T-helper 9 cell (primary cell): ENCODE measurements around the gene CCDC7.
"Not testable (repeated sequence)": the region's sequence is repeated elsewhere in the genome, so short reads cannot be mapped to it uniquely, and the experiment has no call there.

Experiments used
- DNase-seq: peaks from one replicate; pipeline ENCODE4 v3.0.0-alpha.2; 2020
- total RNA-seq, 2 donors: gene quantifications; one replicate each; lab custom pipeline; 2026; lab: John Stamatoyannopoulos, UW

CCDC7 gene
- total RNA-seq: 76.0 to 89.0 reads per million in 2 donors

GRCh38 chr10:32445740-32446535 is at the start of gene CCDC7:
Gene CCDC7, plus strand, starts transcription at chr10:32446140. Its CDS starts 5,503 bp downstream, at chr10:32451643.
- DNase-seq: peak; percentile 75

DNA sequence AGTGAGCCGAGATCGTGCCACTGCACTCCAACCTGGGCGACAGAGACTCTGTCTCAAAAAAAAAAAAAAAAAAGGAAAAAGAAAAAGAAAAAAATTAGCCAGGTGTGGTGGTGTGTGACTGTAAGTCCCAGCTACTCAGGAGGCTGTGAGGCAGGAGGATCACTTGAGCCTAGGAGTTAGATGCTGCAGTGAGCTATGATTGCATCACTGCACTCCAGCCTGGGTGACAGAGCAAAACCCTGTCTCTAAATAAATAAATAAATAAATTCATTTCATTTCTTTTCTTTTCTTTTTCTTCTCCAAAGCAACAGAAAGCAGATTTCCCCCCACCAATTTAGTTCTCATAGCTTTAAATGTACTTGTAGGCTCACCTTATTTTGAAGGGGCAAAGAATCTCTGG is 48.8 kb upstream of the CCDC7 start:
- DNase-seq: not testable (repeated sequence)

DNA sequence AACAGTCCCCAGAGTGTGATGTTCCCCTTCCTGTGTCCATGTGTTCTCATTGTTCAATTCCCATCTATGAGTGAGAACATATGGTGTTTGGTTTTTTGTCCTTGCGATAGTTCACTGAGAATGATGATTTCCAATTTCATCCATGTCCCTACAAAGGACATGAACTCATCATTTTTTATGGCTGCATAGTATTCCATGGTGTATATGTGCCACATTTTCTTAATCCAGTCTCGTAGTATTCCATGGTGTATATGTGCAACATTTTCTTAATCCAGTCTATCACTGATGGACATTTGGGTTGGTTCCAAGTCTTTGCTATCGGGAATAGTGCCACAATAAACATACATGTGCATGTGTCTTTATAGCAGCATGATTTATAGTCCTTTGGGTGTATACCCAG is 46.2 kb upstream of the CCDC7 start:
- not testable (repeated sequence) for DNase-seq

- no peak for DNase-seq
Observed at GRCh38 chr10:32400961-32401360, 45.0 kb upstream of the CCDC7 start.

- DNase-seq: no peak
Observed at GRCh38 chr10:32402499-32402898, 43.4 kb upstream of the CCDC7 start.

GRCh38 chr10:32403091-32403490 is 42.8 kb upstream of the CCDC7 start:
- no peak for DNase-seq

- no peak for DNase-seq
Observed at GRCh38 chr10:32408690-32409089, 37.2 kb upstream of the CCDC7 start.

GRCh38 chr10:32409741-32410140 is 36.2 kb upstream of the CCDC7 start:
- no peak for DNase-seq

GRCh38 chr10:32410569-32410968 is 35.4 kb upstream of the CCDC7 start:
- no peak for DNase-seq

GRCh38 chr10:32411797-32412498 is 34.0 kb upstream of the CCDC7 start:
- no peak for DNase-seq

DNA sequence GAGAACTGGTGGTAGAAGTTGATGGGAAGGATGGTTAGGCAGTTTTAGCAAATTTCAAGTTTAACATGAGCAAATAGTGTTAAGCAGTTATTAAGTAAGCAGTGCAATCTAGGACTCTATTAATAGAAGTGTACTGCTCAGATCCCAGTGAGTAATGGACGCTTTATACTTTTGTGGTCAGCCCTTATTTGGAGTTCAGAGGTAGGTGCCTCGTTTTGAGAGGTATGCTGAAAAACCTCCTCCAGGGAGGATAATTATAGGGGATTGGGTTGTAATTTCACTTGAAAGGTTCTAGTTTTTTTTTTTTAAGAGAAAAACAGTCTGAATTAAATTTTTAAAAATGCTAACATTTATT is 33.5 kb upstream of the CCDC7 start:
- no peak for DNase-seq

DNA sequence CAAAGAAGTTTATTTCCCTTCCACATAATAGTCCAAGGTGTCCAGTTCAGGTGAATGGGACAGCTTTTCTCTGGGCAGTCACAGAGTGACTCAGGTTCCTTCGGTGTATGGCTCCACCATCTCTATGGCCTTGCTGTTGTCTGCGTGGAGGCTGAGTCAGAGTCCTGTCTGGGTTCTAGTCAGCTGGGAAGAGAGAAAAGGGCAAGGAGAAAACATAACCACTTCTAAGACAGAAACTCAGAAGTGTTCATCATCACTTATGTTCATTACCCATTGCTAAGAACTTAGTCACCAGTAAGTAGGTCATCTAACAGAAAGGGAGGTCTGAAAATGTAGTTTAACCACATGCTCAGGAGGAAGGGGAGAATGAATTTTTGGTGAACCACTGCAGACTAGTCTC is 32.4 kb upstream of the CCDC7 start:
- DNase-seq: no peak

DNA sequence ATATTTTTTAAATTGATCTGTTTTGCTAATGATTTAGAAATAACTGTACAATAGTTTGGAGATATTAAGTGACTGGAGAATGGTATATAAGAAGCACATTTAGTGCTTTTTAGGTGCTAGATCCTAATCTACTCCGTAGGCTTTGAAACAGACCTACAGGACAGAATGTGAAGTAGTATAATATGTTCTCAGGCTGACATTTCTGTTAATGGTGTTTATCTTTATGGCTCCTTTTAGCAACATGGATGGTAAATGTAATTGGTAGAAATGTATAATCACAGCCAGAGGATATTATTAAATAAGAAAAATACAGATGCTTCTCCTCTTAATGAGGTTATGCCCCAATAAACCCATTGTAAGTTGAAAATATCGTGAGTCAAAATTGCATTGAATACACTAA is 30.6 kb upstream of the CCDC7 start:
- no peak for DNase-seq

DNA sequence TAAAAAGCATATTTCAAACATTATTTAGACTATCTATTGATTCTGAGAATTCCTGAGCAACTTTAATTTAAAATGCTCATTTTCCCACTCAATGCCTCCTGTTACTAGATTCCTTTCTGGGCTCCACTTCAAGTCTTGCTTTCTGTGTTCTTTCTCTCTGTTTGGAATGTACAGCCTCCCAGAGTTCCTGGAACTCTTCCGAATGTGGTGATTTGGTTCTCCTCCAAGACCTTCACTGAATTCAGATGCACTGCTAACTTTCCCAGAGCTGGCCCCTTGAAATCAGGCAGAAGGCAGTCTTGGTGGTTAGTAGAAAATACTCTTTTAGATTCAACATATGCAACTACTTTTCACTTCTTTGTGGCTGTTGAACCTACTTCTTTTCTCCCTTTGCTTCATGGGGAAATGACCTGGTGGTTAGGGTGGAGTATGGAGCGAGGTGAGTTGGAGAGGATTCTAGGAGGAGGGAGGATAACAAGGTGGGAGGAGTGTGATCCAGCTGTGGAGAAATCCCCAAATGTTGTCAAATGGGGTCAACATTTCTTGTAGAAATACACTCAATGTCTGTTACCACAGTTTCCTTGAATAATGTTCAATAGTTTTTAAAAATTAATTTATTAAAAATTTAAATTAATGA is 27.9 kb upstream of the CCDC7 start:
- DNase-seq: no peak

GRCh38 chr10:32418572-32418971 is 27.4 kb upstream of the CCDC7 start:
- no peak for DNase-seq

- DNase-seq: no peak
Observed at GRCh38 chr10:32419615-32420014, 26.3 kb upstream of the CCDC7 start.

GRCh38 chr10:32426186-32426585 is 19.8 kb upstream of the CCDC7 start:
- DNase-seq: no peak

- DNase-seq: no peak
Observed at GRCh38 chr10:32433542-32433941, 12.4 kb upstream of the CCDC7 start.

GRCh38 chr10:32436215-32436614 is 9.7 kb upstream of the CCDC7 start:
- DNase-seq: no peak

DNA sequence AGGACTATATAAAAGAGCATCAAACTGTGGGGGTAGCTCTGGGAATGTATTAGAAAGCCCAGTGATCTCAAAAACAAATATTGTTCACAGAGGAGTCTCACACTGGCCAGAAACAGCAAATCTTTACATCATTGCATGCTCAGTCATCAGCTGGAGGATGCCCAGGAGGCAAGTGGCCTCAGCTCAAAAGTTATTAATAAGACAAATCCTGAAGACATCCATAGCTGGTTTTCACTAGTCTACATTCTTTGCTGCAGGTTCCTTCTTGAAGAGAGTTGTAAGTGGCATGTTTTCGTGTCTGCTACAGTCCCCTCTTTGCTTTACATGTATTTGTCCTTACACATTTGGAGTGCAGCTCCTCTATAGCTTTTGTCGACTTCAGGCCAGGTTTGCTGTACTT is 8.6 kb upstream of the CCDC7 start:
- DNase-seq: no peak

GRCh38 chr10:32445036-32445435 is 904 bp upstream of the CCDC7 start:
- no peak for DNase-seq

GRCh38 chr10:32446536-32447406 is 831 bp downstream of the CCDC7 start:
- no peak for DNase-seq

DNA sequence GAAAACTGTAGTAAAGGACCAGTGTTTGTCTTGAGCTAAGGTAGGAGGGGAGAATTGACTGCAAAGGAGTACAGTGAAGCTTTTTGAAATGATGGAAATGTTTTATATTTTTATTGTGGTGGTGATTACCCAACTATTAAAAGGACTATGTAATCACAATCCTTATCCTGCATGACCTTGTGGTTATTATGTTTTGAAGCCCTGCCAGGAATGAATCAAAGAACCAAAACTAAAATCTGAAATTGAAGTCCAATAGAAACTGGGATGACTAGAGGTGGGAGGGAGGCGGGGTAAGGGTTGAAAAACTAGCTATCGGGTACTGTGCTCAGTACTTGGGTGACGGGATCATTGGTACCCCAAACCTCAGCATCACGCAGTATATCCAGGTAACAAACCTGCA is 8.2 kb downstream of the CCDC7 start:
- no peak for DNase-seq
